ENCODE data around the gene ZNF337. TPM values are rescaled to one million over a fixed set of nuclear protein-coding genes. Genes with fewer than 3 reads are reported as not detected.

Gene ZNF337
- polyA plus RNA-seq, 1 donor from 2014 or later: 61.2 TPM

DNA sequence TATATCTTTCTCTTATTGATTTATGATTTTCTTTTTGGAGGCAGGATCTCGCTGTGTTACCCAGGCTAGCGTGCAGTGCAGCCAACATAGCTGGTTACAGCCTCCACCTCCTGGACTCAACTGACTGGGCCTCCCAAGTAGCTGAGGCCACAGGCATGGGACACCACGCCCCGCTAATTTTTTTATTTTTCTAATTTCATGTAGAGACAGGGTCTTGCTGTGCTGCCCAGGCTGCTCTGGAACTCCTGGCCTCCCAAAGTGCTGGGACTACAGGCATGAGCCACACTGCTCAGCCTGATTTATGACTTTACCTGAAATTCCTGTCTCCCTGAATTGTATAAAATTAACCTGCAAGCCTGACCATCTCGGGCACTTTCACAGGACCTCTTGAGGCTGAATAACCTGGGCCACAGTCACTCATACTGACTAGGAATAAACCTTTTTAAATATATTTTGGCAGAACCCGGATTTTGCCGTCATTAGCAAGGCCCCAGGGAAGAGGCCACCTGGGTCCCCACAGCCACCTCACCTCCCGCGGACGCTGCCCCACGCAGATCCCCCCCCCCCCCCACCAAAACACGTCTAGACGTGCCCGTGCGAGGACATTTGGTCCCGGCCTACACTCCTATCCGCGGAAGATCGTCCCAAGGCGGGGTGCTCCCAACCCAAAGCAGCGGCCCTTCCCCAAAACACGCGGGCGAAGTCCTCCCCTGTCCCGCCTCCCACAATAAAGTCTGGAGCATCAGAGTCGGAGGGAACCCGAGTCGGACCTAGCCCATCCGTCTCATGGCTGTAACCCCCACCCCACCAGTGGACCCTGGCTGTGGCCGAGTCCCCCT is 902 bp downstream of the ZNF337 start:
- H3K4me2 ChIP-seq (ENCODE audit: low read length): no peak overlapping the region
- H3K27me3 ChIP-seq (ENCODE audit: insufficient read depth, low read depth, low read length): no peaks in the 10 kb centered on the region
- H3K4me3 ChIP-seq (ENCODE audit: low read length): peak overlapping the region; percentile 87
- H3K79me2 ChIP-seq (replicated peaks; ENCODE audit: insufficient read depth, low read length): peaks cover 10% of the 10 kb centered on the region
- no peaks in the 10 kb centered on the region for H3K9me2 ChIP-seq (ENCODE audit: insufficient read depth, low read length)
- peak overlapping the region; percentile 97 for H3K9ac ChIP-seq (ENCODE audit: low read length)
- no peaks in the 10 kb centered on the region for H3K36me3 ChIP-seq (ENCODE audit: insufficient read depth, low read length)
- H3F3A ChIP-seq (ENCODE audit: insufficient read depth, low read length, poor library complexity, severe bottlenecking): peaks cover 3% of the 10 kb centered on the region
- H4K20me1 ChIP-seq (ENCODE audit: insufficient read depth): no peaks in the 10 kb centered on the region
- H2AFZ ChIP-seq (ENCODE audit: low read depth, low read length): peak overlapping the region; percentile 83
- H3K9me3 ChIP-seq (ENCODE audit: low read length): no peaks in the 10 kb centered on the region
- TF ChIP-seq RAD21 (conservative IDR thresholded peaks at IDR 0.05) (no peak), TAF1 (IDR thresholded peaks at IDR 0.05; ENCODE audit: low read depth) (no peak), EZH2 (IDR thresholded peaks at IDR 0.05; ENCODE audit: borderline replicate concordance, insufficient read depth, low read length, poor library complexity, severe bottlenecking) (no peak), SMC3 (conservative IDR thresholded peaks at IDR 0.05; ENCODE audit: poor library complexity) (no peak), POLR2AphosphoS5 (IDR thresholded peaks at IDR 0.05) (no peak), EP300 (conservative IDR thresholded peaks at IDR 0.05; ENCODE audit: poor library complexity, severe bottlenecking) (no peak), MXI1 (conservative IDR thresholded peaks at IDR 0.05; ENCODE audit: poor library complexity, severe bottlenecking) (no peak)
- TF ChIP-seq, protein P1, sequence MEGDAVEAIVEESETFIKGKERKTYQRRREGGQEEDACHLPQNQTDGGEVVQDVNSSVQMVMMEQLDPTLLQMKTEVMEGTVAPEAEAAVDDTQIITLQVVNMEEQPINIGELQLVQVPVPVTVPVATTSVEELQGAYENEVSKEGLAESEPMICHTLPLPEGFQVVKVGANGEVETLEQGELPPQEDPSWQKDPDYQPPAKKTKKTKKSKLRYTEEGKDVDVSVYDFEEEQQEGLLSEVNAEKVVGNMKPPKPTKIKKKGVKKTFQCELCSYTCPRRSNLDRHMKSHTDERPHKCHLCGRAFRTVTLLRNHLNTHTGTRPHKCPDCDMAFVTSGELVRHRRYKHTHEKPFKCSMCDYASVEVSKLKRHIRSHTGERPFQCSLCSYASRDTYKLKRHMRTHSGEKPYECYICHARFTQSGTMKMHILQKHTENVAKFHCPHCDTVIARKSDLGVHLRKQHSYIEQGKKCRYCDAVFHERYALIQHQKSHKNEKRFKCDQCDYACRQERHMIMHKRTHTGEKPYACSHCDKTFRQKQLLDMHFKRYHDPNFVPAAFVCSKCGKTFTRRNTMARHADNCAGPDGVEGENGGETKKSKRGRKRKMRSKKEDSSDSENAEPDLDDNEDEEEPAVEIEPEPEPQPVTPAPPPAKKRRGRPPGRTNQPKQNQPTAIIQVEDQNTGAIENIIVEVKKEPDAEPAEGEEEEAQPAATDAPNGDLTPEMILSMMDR (IDR thresholded peaks at IDR 0.05; ENCODE audit: poor library complexity, severe bottlenecking): no peak
- TF ChIP-seq, protein P2, sequence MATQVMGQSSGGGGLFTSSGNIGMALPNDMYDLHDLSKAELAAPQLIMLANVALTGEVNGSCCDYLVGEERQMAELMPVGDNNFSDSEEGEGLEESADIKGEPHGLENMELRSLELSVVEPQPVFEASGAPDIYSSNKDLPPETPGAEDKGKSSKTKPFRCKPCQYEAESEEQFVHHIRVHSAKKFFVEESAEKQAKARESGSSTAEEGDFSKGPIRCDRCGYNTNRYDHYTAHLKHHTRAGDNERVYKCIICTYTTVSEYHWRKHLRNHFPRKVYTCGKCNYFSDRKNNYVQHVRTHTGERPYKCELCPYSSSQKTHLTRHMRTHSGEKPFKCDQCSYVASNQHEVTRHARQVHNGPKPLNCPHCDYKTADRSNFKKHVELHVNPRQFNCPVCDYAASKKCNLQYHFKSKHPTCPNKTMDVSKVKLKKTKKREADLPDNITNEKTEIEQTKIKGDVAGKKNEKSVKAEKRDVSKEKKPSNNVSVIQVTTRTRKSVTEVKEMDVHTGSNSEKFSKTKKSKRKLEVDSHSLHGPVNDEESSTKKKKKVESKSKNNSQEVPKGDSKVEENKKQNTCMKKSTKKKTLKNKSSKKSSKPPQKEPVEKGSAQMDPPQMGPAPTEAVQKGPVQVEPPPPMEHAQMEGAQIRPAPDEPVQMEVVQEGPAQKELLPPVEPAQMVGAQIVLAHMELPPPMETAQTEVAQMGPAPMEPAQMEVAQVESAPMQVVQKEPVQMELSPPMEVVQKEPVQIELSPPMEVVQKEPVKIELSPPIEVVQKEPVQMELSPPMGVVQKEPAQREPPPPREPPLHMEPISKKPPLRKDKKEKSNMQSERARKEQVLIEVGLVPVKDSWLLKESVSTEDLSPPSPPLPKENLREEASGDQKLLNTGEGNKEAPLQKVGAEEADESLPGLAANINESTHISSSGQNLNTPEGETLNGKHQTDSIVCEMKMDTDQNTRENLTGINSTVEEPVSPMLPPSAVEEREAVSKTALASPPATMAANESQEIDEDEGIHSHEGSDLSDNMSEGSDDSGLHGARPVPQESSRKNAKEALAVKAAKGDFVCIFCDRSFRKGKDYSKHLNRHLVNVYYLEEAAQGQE (IDR thresholded peaks at IDR 0.05; ENCODE audit: borderline replicate concordance): no peak
- peak overlapping the region; percentile 92 for H3K27ac ChIP-seq (ENCODE audit: low read length)

DNA sequence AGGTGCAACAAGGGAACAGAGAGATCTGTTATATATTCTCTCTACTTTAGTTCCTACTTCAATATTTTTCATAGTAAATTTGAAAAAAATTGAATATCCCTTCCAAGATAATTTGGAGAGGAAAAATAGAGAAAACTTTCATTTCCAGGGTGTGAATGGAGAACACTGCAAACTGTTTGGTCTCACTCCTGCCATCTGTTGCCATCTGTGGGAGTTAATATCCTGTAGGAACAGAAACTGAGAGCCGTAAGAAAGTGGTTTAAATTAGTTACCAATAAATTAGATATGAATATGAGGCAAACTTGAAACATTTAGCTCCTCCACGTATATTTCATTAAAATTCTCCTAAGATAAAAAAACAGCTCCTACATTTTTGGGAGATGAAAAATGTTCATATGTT is 4.2 kb downstream of the ZNF337 start:
- no peaks in the 10 kb centered on the region for H3K9me3 ChIP-seq (ENCODE audit: low read length)
- H3K4me2 ChIP-seq (ENCODE audit: low read length): no peak overlapping the region
- no peaks in the 10 kb centered on the region for H4K20me1 ChIP-seq (ENCODE audit: insufficient read depth)
- no peaks in the 10 kb centered on the region for H3F3A ChIP-seq (ENCODE audit: insufficient read depth, low read length, poor library complexity, severe bottlenecking)
- no peak overlapping the region for H3K27ac ChIP-seq (ENCODE audit: low read length)
- H2AFZ ChIP-seq (ENCODE audit: low read depth, low read length): no peak overlapping the region
- H3K4me3 ChIP-seq (ENCODE audit: low read length): no peak overlapping the region
- no peaks in the 10 kb centered on the region for H3K36me3 ChIP-seq (ENCODE audit: insufficient read depth, low read length)
- no peaks in the 10 kb centered on the region for H3K9me2 ChIP-seq (ENCODE audit: insufficient read depth, low read length)
- peaks cover 10% of the 10 kb centered on the region for H3K79me2 ChIP-seq (replicated peaks; ENCODE audit: insufficient read depth, low read length)
- TF ChIP-seq EP300 (conservative IDR thresholded peaks at IDR 0.05; ENCODE audit: poor library complexity, severe bottlenecking) (no peak), SMC3 (conservative IDR thresholded peaks at IDR 0.05; ENCODE audit: poor library complexity) (no peak), POLR2AphosphoS5 (IDR thresholded peaks at IDR 0.05) (no peak), RAD21 (conservative IDR thresholded peaks at IDR 0.05) (no peak), MXI1 (conservative IDR thresholded peaks at IDR 0.05; ENCODE audit: poor library complexity, severe bottlenecking) (no peak), TAF1 (IDR thresholded peaks at IDR 0.05; ENCODE audit: low read depth) (no peak), EZH2 (IDR thresholded peaks at IDR 0.05; ENCODE audit: borderline replicate concordance, insufficient read depth, low read length, poor library complexity, severe bottlenecking) (no peak)
- TF ChIP-seq, protein P2 (IDR thresholded peaks at IDR 0.05; ENCODE audit: borderline replicate concordance): no peak
- TF ChIP-seq, protein P1 (IDR thresholded peaks at IDR 0.05; ENCODE audit: poor library complexity, severe bottlenecking): peak; percentile 32
- no peak overlapping the region for H3K9ac ChIP-seq (ENCODE audit: low read length)
- no peaks in the 10 kb centered on the region for H3K27me3 ChIP-seq (ENCODE audit: insufficient read depth, low read depth, low read length)
